ENCODE data around the gene PPT2. TPM values are rescaled to one million over a fixed set of nuclear protein-coding genes. Genes with fewer than 3 reads are reported as not detected.
"Not testable (repeated sequence)": the region's sequence is repeated elsewhere in the genome, so short reads cannot be mapped to it uniquely, and the experiment has no call there.

The PPT2 gene
- total RNA-seq, 1 donor from 2014 or later, result 39.4 TPM

- TF ChIP-seq CTCF (conservative IDR thresholded peaks at IDR 0.05; ENCODE audit: low read depth, low read length), result no peak
- no peak overlapping the region for H3K4me3 ChIP-seq (ENCODE audit: low read depth, low read length)
- no peak for DNase-seq (ENCODE audit: low read depth)
Observed at GRCh38 chr6:32187009-32187709, 33.2 kb downstream of the PPT2 start.

GRCh38 chr6:32187725-32188380 lies 33.9 kb downstream of the PPT2 start:
- peak overlapping the region; percentile 82 for H3K4me3 ChIP-seq (ENCODE audit: low read depth, low read length)
- DNase-seq (ENCODE audit: low read depth), result not testable (repeated sequence)

- no peak for TF ChIP-seq CTCF (conservative IDR thresholded peaks at IDR 0.05; ENCODE audit: low read depth, low read length)
- peak overlapping the region; percentile 82 for H3K4me3 ChIP-seq (ENCODE audit: low read depth, low read length)
- no peak for DNase-seq (ENCODE audit: low read depth)
Observed at GRCh38 chr6:32188381-32189068, 34.6 kb downstream of the PPT2 start.

- TF ChIP-seq CTCF (conservative IDR thresholded peaks at IDR 0.05; ENCODE audit: low read depth, low read length), result no peak
- DNase-seq (ENCODE audit: low read depth), result no peak
- peak overlapping the region; percentile 82 for H3K4me3 ChIP-seq (ENCODE audit: low read depth, low read length)
Observed at GRCh38 chr6:32189069-32189741, 35.3 kb downstream of the PPT2 start.

- peak overlapping the region; percentile 82 for H3K4me3 ChIP-seq (ENCODE audit: low read depth, low read length)
- DNase-seq (ENCODE audit: low read depth), result no peak
- TF ChIP-seq CTCF (conservative IDR thresholded peaks at IDR 0.05; ENCODE audit: low read depth, low read length), result no peak
Observed at GRCh38 chr6:32189742-32190053, 35.8 kb downstream of the PPT2 start.

GRCh38 chr6:32190054-32190851 lies 36.3 kb downstream of the PPT2 start, which contains the start of gene PBX2:
TSS of gene PBX2 (minus strand) at chr6:32190202. CDS start at chr6:32189915, 287 bp downstream.
- no peak for DNase-seq (ENCODE audit: low read depth)
- TF ChIP-seq CTCF (conservative IDR thresholded peaks at IDR 0.05; ENCODE audit: low read depth, low read length), result no peak
- peak within 1 kb of the TSS; percentile 82 for H3K4me3 ChIP-seq (ENCODE audit: low read depth, low read length)

Measured in epithelial cell of proximal tubule (primary cell).